ENCODE measurements around the gene HINT3. TPM values are rescaled to one million over a fixed set of nuclear protein-coding genes. Genes with fewer than 3 reads are reported as not detected.
"Not testable (repeated sequence)": the region's sequence is repeated elsewhere in the genome, so short reads cannot be mapped to it uniquely, and the experiment has no call there.

HINT3 gene
- total RNA-seq, 2 donors from 2014 or later: 7.0 to 11.5 TPM

DNA sequence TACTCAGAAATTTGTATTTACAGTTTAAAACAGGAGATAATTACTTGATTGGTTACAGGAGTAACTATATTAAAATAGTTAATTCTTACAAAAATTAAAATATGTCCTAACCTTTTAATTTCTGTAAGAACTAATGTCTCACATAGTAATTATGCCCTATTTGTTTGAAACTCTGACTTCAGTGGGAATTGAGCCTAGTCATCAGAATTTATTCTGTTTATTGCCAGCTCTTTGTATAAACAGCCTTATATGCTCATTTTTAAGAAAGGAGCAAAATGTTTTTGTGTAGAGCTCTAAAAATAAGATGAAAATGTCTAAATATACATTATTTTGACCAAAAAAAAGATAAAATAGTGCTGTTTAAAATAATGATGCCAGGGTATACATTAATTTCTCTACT is 51.2 kb downstream of the HINT3 start:
- DNase-seq (ENCODE audit: low spot score in 2 of 2) (no peak), ATAC-seq (no peak)
- Mint-ChIP-seq H3K27ac (no peak overlapping the region), H3K36me3 (peaks cover 4 to 5% of the 10 kb centered on the region in 2 donors), H3K9me3 (no peaks in the 10 kb centered on the region)

DNA sequence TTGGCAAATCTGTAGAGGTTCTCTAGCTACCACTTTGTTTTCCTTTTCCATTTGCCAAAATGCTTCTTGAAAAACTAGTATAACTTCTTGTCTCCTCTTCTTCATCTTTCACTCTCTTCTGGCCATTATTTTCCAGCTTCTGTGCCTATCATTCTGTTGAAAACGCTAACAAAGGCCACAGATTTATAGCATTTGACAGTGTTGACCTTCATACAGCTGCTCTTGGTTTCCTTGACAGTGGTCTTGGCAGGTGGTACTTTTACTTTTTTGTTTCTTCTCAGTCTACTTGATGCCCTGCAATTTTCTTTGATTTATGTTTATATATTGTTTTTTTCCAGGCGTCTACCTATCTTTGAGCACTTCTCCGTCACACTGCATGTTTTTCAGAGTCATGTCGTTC is 53.5 kb downstream of the HINT3 start:
- H3K36me3 Mint-ChIP-seq: peaks cover 0 to under 1% of the 10 kb centered on the region in 2 donors
- H3K27ac Mint-ChIP-seq: no peak overlapping the region
- ATAC-seq (no peak), DNase-seq (ENCODE audit: low spot score in 2 of 2) (no peak)
- H3K9me3 Mint-ChIP-seq: no peaks in the 10 kb centered on the region

DNA sequence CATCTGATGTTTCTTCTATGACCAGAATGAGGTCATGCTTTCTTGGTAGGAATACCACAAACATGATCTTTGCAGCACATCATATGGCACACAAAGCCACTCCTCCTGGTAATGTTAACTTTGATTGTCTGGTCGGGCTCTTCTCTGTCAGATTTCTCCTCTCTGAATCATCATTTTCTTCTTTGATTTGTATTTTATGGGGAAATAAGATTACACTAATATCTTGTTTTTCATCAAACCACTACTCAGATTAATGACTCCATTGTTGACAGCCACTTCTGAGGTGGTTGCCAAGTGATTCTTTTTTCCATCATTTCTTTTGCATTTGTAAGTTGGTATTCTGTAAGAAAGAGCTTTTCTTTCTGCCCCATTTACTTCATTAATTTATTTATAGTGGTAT is 59.3 kb downstream of the HINT3 start:
- no peak for DNase-seq (ENCODE audit: low spot score in 2 of 2)
- Mint-ChIP-seq H3K27ac (peak overlapping the region in 1 of 2 donors; percentile 24), H3K9me3 (no peaks in the 10 kb centered on the region), H3K36me3 (peaks cover 0 to 12% of the 10 kb centered on the region in 2 donors)
- ATAC-seq: peak in 1 of 2 donors; percentile 35

DNA sequence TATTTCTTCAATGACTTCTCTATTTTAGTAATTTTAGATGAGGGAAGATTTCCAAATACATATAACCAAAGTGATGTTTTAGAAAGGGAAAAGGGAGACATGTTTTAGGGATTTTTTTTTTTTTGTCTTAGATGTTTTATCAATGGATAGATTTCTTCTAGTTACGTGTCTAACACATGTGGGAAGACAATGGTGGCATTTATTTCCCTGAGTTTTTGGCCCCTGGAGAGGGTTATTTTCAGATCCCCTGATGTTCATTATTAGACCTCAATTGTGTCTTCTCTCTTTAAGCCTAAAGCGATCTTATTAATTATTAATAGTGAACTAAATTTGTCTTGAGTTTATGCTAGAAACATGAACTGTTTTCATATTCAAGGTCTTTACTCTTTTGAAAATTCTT is 60.0 kb downstream of the HINT3 start:
- no peak for ATAC-seq
- no peak for DNase-seq (ENCODE audit: low spot score in 2 of 2)
- no peaks in the 10 kb centered on the region for H3K9me3 Mint-ChIP-seq
- peaks cover 0 to 16% of the 10 kb centered on the region in 2 donors for H3K36me3 Mint-ChIP-seq
- H3K27ac Mint-ChIP-seq: peak overlapping the region in 1 of 2 donors; percentile 30

DNA sequence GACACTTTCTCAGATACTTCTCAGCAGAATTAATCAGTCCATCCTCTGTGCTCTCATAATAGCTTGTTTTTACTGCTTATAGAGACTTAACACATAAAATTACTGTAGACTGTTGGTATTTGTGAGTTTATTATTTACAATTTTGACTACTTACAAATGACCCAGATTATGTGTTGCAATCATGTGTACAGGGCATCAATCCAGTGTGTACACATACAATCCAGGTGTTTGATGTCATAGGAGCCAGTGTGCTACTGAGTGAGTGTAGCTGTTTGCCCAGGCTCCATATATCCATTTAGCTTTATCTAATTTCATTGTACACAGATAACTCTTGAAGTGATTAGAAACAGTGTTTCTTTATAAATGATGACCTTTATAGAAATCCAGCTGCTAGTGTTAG is 61.1 kb downstream of the HINT3 start:
- no peak for DNase-seq (ENCODE audit: low spot score in 2 of 2)
- Mint-ChIP-seq H3K9me3 (no peaks in the 10 kb centered on the region), H3K27ac (no peak overlapping the region), H3K36me3 (peaks cover 0 to 19% of the 10 kb centered on the region in 2 donors)
- no peak for ATAC-seq

DNA sequence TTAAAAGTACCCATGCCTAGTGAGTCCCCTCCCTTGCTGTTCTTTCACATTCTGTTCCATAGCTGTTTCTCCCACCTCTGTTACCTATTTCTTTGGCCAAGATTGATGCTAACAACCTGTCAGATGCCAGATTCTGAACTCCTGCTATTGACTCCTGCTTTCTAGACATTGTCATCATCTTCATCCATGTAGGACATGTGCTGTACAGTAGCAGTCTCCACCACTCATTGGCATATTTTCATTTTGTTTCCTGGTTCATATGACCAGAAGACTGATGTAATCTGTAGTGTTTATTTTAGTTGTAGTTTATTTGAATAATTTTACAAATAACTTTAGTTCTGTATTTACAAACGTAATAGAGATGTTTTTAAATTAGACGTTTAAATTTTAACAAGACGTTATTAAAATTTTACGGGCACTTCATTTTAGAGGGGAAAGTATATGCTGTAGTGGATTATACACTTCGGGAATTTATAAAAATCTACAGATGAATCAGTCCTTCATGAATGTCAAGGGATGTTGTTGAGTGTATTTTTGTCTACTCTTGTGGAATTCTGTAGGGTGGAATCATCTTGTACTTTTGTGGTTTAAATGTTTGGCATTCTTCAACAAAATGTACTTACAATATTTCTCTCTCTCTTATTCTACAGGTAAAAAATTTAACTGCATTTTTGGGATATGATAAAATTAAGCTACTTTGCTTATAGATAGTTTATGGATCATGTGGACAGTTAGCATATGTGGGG is 63.9 kb downstream of the HINT3 start:
- no peak for DNase-seq (ENCODE audit: low spot score in 2 of 2)
- peaks cover 0 to 15% of the 10 kb centered on the region in 2 donors for H3K36me3 Mint-ChIP-seq
- H3K27ac Mint-ChIP-seq: no peak overlapping the region
- no peaks in the 10 kb centered on the region for H3K9me3 Mint-ChIP-seq
- ATAC-seq: no peak

DNA sequence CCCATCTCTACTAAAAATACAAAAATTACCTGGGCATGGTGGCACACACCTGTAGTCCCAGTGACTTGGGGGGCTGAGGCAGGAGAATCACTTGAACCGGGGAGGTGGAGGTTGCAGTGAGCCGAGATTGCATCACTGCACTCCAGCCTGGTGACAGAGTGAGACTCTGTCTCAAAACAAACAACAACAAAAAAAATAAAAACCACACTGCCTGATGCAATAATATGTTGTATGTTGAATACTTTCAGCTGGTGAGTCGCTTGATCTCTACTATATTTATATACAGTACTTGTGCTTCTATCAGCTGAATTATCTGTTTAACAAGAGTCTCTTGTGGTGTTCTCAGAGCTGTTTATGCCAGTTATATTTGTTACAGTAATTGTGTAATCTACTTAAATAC is 66.9 kb downstream of the HINT3 start:
- ATAC-seq, H3K27ac Mint-ChIP-seq: not testable (repeated sequence)

DNA sequence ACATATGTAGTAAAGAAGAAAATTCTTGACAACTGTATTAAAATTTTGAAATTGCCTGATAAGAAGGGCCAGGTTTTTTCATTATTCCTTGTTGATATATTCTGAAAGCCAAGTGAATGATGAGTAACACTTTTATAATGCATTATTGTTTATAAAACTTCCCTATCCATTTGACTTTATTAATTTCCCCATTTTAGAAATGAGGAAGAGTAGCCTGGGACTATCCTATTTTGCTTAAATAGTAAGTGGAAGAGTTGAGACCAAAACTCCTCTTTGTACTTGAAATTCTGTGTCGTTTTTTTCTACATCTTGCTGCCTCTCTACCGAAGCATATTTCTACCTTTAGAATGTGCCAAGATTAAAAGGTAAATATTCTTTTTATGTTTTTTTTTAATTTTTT is 69.4 kb downstream of the HINT3 start:
- Mint-ChIP-seq H3K27ac (no peak overlapping the region), H3K9me3 (no peaks in the 10 kb centered on the region), H3K36me3 (peaks cover 0 to 6% of the 10 kb centered on the region in 2 donors)
- ATAC-seq (no peak), DNase-seq (ENCODE audit: low spot score in 2 of 2) (no peak)

More for the DNA sequence above, 66.9 kb downstream of the HINT3 start:
- not testable (repeated sequence) for DNase-seq (ENCODE audit: low spot score in 2 of 2); H3K9me3 Mint-ChIP-seq; H3K36me3 Mint-ChIP-seq

DNA sequence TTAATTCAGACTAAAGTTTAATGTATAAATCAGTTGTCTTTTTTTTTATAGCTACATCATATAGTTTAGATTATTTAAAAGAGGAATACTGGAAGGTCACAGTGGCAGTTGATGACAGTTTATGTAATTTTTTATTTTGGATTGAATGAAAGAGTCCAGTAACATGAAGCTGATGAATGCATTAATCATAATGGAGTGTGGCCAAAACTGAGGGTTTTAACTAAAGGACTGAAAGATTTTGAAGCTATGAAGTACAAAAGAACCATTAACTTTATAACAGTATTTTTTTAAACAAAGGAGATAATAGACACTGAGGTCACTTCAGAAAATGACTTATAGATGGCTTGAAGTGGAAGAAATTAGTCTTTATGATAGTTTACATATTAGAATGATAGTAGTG is 71.0 kb downstream of the HINT3 start:
- H3K9me3 Mint-ChIP-seq: no peaks in the 10 kb centered on the region
- H3K36me3 Mint-ChIP-seq: no peaks in the 10 kb centered on the region
- no peak overlapping the region for H3K27ac Mint-ChIP-seq
- no peak for DNase-seq (ENCODE audit: low spot score in 2 of 2)
- no peak for ATAC-seq

Other genes starting within 250 kb of the HINT3 start
- not detected for gene HEY2, start 207.1 kb upstream of the HINT3 start, total RNA-seq
- 10 to 100 TPM; 50.8 to 58.8 TPM for gene NCOA7, start 165.8 kb upstream of the HINT3 start, total RNA-seq
- gene TRMT11, start 29.8 kb downstream of the HINT3 start, total RNA-seq: 10 to 100 TPM; 33.0 to 53.6 TPM

Measured in activated naive CD4-positive, alpha-beta T cell treated with anti-CD3 and anti-CD28 coated beads, Interleukin-2, amount 50 U/mL, for 72 hours (primary cell).